ENCODE data around the gene LMTK2. TPM values are rescaled to one million over a fixed set of nuclear protein-coding genes. Genes with fewer than 3 reads are reported as not detected.

The LMTK2 gene
- total RNA-seq = 8.4 TPM

DNA sequence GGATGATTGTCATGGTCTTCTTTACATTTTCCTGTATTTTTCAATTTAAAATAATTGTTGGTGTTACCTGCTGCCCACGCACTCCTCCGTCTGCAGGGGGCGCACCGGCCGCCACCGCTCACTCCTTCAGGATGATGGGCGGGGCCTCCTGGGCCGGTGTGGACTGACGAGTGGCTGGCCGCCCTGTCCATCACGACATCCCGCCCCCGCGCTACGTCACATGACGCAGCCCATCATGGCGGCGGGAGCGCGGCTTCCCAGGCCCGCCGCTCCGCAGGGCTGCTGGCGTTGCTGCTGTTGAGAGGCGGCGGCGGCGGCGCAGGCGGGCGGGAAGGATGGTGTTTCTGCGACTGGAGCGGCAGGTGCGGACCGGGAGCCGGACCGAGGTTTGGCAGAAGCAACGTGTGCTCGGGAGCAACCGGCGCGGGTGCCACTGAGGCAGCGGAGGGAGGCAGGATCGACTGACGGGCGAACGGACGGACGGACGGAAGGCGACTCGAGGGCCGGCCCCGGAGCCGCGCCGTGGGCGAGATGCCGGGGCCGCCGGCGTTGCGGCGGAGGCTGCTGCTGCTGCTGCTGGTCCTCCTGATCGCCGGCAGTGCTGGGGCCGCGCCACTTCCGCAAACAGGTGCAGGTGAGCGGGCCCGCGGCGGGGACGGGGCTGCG lies at the start of gene LMTK2:
TSS of gene LMTK2 (plus strand) at position 216 of the 666 bp plus-strand sequence. CDS start at position 532, 316 bp downstream.
- H3K4me1 ChIP-seq (ENCODE audit: control insufficient read depth in 3 of 3, insufficient read depth in 3 of 3, low read length in 3 of 3) = peaks cover 6 to 13% (median 11%) of the 10 kb centered on the region in 3 donors
- H3K4me3 ChIP-seq (ENCODE audit: low read length in 3 of 3) = peak within 1 kb of the TSS; percentile 86 to 95 (median 91)
- H3K9me3 ChIP-seq (ENCODE audit: control insufficient read depth in 3 of 3, low read length in 3 of 3) = no peaks in the 10 kb centered on the region
- peak within 1 kb of the TSS; percentile 75 to 91 (median 87) for H3K9ac ChIP-seq (ENCODE audit: low read depth in 1 of 3, low read length in 3 of 3)
- no peaks in the 10 kb centered on the region for H3K36me3 ChIP-seq (ENCODE audit: control insufficient read depth in 3 of 3, insufficient read depth in 3 of 3, low read length in 3 of 3)
- peak within 1 kb of the TSS; percentile 89 for H3K27ac ChIP-seq (ENCODE audit: low read depth, low read length)
- no peaks in the 10 kb centered on the region for H3K27me3 ChIP-seq (ENCODE audit: control insufficient read depth in 3 of 3, insufficient read depth in 3 of 3, low read length in 3 of 3)

DNA sequence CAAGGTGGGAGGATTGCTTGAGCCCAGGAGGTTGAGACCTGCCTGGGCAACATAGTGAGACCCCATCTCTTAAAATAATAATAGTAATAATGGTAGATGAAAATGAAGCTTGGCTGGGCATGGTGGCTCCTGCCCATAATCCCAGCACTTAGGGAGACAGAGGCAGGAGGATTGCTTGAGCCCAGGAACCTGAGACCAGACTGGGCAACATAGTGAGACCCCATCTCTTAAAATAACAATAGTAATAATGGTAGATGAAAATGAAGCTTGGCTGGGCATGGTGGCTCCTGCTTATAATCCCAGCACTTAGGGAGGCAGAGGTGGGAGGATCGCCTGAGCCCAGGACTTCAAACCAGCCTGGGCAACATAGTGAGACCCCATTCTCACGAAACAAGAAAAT lies 49.5 kb upstream of the LMTK2 start:
- Histone ChIP-seq H3K9me3 (ENCODE audit: control insufficient read depth in 3 of 3, low read length in 3 of 3) (no peaks in the 10 kb centered on the region), H3K27me3 (ENCODE audit: control insufficient read depth in 3 of 3, insufficient read depth in 3 of 3, low read length in 3 of 3) (peaks cover 0 to 11% (median 3%) of the 10 kb centered on the region in 3 donors), H3K9ac (ENCODE audit: low read depth in 1 of 3, low read length in 3 of 3) (no peak overlapping the region), H3K4me3 (ENCODE audit: low read length in 3 of 3) (no peak overlapping the region), H3K4me1 (ENCODE audit: control insufficient read depth in 3 of 3, insufficient read depth in 3 of 3, low read length in 3 of 3) (no peaks in the 10 kb centered on the region), H3K27ac (ENCODE audit: low read depth, low read length) (no peak overlapping the region), H3K36me3 (ENCODE audit: control insufficient read depth in 3 of 3, insufficient read depth in 3 of 3, low read length in 3 of 3) (no peaks in the 10 kb centered on the region)

DNA sequence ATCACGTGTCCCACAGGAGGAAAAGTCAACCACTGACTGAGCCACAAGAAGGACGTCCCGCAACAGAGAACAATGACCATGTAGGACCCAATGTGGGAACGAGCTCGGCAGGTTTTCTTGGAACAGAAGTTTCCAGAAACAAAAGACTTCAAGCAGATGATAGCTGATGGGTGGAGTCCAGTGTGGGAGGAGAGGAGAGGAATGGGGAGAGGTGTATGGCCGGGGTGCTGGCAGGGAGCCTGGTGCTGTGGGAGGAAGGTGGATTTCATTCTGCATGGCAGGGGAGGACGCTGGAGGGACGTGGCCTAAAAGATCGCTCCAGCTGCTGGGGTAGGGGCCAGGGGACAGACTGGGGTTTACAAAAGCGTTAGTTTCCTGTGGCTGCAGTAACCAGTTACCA lies 48.5 kb upstream of the LMTK2 start:
- no peak overlapping the region for H3K9ac ChIP-seq (ENCODE audit: low read depth in 1 of 3, low read length in 3 of 3)
- H3K27ac ChIP-seq (ENCODE audit: low read depth, low read length) = no peak overlapping the region
- no peak overlapping the region for H3K4me3 ChIP-seq (ENCODE audit: low read length in 3 of 3)
- no peaks in the 10 kb centered on the region for H3K4me1 ChIP-seq (ENCODE audit: control insufficient read depth in 3 of 3, insufficient read depth in 3 of 3, low read length in 3 of 3)
- H3K27me3 ChIP-seq (ENCODE audit: control insufficient read depth in 3 of 3, insufficient read depth in 3 of 3, low read length in 3 of 3) = peaks cover 0 to 9% (median 3%) of the 10 kb centered on the region in 3 donors
- peaks cover 0 to 4% (median 0%) of the 10 kb centered on the region in 3 donors for H3K9me3 ChIP-seq (ENCODE audit: control insufficient read depth in 3 of 3, low read length in 3 of 3)
- no peaks in the 10 kb centered on the region for H3K36me3 ChIP-seq (ENCODE audit: control insufficient read depth in 3 of 3, insufficient read depth in 3 of 3, low read length in 3 of 3)

DNA sequence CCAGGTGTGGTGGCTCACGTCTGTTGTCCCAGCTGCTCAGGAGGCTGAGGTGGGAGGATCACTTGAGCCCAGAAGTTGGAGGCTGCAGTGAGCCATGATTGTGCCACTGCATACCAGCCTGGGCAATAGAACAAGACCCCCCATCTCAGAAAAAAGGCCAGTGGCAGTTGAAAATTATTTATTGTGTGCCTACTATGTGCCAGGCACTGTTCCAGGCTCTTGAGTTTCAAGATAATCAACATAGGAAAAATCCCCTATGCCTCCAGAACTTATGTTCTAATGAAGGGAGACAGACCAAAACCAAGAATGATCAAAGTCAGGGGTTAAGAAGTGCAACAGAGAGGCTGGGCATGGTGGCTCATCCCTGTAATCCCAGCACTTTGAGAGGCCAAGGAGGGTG lies 42.4 kb upstream of the LMTK2 start:
- no peaks in the 10 kb centered on the region for H3K4me1 ChIP-seq (ENCODE audit: control insufficient read depth in 3 of 3, insufficient read depth in 3 of 3, low read length in 3 of 3)
- peaks cover 0 to 2% (median 0%) of the 10 kb centered on the region in 3 donors for H3K27me3 ChIP-seq (ENCODE audit: control insufficient read depth in 3 of 3, insufficient read depth in 3 of 3, low read length in 3 of 3)
- peaks cover 0 to 5% (median 2%) of the 10 kb centered on the region in 3 donors for H3K9me3 ChIP-seq (ENCODE audit: control insufficient read depth in 3 of 3, low read length in 3 of 3)
- H3K4me3 ChIP-seq (ENCODE audit: low read length in 3 of 3) = no peak overlapping the region
- H3K36me3 ChIP-seq (ENCODE audit: control insufficient read depth in 3 of 3, insufficient read depth in 3 of 3, low read length in 3 of 3) = no peaks in the 10 kb centered on the region
- no peak overlapping the region for H3K9ac ChIP-seq (ENCODE audit: low read depth in 1 of 3, low read length in 3 of 3)
- H3K27ac ChIP-seq (ENCODE audit: low read depth, low read length) = no peak overlapping the region

GRCh38 chr7:98066208-98066607 lies 40.5 kb upstream of the LMTK2 start:
- Histone ChIP-seq H3K9ac (ENCODE audit: low read depth in 1 of 3, low read length in 3 of 3) (no peak overlapping the region), H3K27me3 (ENCODE audit: control insufficient read depth in 3 of 3, insufficient read depth in 3 of 3, low read length in 3 of 3) (peaks cover 0 to 2% (median 0%) of the 10 kb centered on the region in 3 donors), H3K27ac (ENCODE audit: low read depth, low read length) (no peak overlapping the region), H3K36me3 (ENCODE audit: control insufficient read depth in 3 of 3, insufficient read depth in 3 of 3, low read length in 3 of 3) (no peaks in the 10 kb centered on the region), H3K4me3 (ENCODE audit: low read length in 3 of 3) (no peak overlapping the region), H3K4me1 (ENCODE audit: control insufficient read depth in 3 of 3, insufficient read depth in 3 of 3, low read length in 3 of 3) (no peaks in the 10 kb centered on the region), H3K9me3 (ENCODE audit: control insufficient read depth in 3 of 3, low read length in 3 of 3) (peaks cover 2 to 5% (median 2%) of the 10 kb centered on the region in 3 donors)

GRCh38 chr7:98066934-98067507 lies 39.6 kb upstream of the LMTK2 start:
- no peak overlapping the region for H3K4me3 ChIP-seq (ENCODE audit: low read length in 3 of 3)
- no peak overlapping the region for H3K9ac ChIP-seq (ENCODE audit: low read depth in 1 of 3, low read length in 3 of 3)
- no peaks in the 10 kb centered on the region for H3K4me1 ChIP-seq (ENCODE audit: control insufficient read depth in 3 of 3, insufficient read depth in 3 of 3, low read length in 3 of 3)
- H3K27ac ChIP-seq (ENCODE audit: low read depth, low read length) = no peak overlapping the region
- peaks cover 0 to 2% (median 0%) of the 10 kb centered on the region in 3 donors for H3K27me3 ChIP-seq (ENCODE audit: control insufficient read depth in 3 of 3, insufficient read depth in 3 of 3, low read length in 3 of 3)
- no peaks in the 10 kb centered on the region for H3K36me3 ChIP-seq (ENCODE audit: control insufficient read depth in 3 of 3, insufficient read depth in 3 of 3, low read length in 3 of 3)
- peaks cover 2 to 5% (median 2%) of the 10 kb centered on the region in 3 donors for H3K9me3 ChIP-seq (ENCODE audit: control insufficient read depth in 3 of 3, low read length in 3 of 3)

- Histone ChIP-seq H3K4me1 (ENCODE audit: control insufficient read depth in 3 of 3, insufficient read depth in 3 of 3, low read length in 3 of 3) (no peaks in the 10 kb centered on the region), H3K9me3 (ENCODE audit: control insufficient read depth in 3 of 3, low read length in 3 of 3) (peaks cover 0 to 5% (median 2%) of the 10 kb centered on the region in 3 donors), H3K36me3 (ENCODE audit: control insufficient read depth in 3 of 3, insufficient read depth in 3 of 3, low read length in 3 of 3) (no peaks in the 10 kb centered on the region), H3K27me3 (ENCODE audit: control insufficient read depth in 3 of 3, insufficient read depth in 3 of 3, low read length in 3 of 3) (peaks cover 0 to 2% (median 0%) of the 10 kb centered on the region in 3 donors), H3K4me3 (ENCODE audit: low read length in 3 of 3) (no peak overlapping the region), H3K27ac (ENCODE audit: low read depth, low read length) (no peak overlapping the region), H3K9ac (ENCODE audit: low read depth in 1 of 3, low read length in 3 of 3) (no peak overlapping the region)
Measured at GRCh38 chr7:98073047-98073446, 33.6 kb upstream of the LMTK2 start.

DNA sequence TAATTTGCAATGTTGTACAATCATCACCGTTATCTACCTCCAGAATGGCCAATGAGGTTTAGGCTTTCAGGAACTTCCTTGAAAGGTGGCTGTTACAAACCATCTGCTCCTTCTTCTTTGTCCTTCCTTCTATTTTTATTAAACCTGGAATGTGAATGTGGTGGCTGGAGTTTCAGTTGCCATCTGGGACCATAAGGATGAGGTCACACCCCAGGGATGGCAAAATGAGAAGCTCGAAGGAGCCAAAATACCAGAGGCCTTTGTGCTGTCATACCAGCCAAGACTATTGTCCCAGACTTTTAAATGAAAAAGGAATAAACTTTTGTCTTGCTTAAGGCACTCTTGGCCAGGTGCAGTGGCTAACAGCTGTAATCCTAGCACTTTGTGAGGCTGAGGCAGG lies 30.9 kb upstream of the LMTK2 start:
- Histone ChIP-seq H3K4me3 (ENCODE audit: low read length in 3 of 3) (no peak overlapping the region), H3K36me3 (ENCODE audit: control insufficient read depth in 3 of 3, insufficient read depth in 3 of 3, low read length in 3 of 3) (no peaks in the 10 kb centered on the region), H3K27me3 (ENCODE audit: control insufficient read depth in 3 of 3, insufficient read depth in 3 of 3, low read length in 3 of 3) (peaks cover 0 to 2% (median 0%) of the 10 kb centered on the region in 3 donors), H3K4me1 (ENCODE audit: control insufficient read depth in 3 of 3, insufficient read depth in 3 of 3, low read length in 3 of 3) (no peaks in the 10 kb centered on the region), H3K9ac (ENCODE audit: low read depth in 1 of 3, low read length in 3 of 3) (no peak overlapping the region), H3K9me3 (ENCODE audit: control insufficient read depth in 3 of 3, low read length in 3 of 3) (peaks cover 0 to 3% (median 0%) of the 10 kb centered on the region in 3 donors), H3K27ac (ENCODE audit: low read depth, low read length) (no peak overlapping the region)

DNA sequence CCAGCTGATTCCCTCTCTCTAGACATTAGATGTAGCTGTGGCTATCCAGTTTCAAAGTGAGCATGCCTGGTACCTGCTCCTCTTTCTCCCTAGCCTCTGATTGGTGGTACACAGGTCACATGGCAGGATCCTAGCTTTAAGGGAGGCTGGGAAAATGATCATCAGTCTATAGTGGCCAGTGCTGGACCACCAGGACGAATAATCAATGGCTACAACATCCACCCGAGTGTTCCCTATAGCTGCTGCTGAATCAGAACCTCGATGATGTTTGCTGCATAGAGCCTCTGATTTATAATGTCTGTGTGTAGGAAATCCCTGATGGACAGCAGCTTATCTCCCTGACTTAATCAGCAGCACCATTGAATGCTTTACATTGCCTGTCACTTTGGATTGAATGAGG lies 28.9 kb upstream of the LMTK2 start:
- no peak overlapping the region for H3K9ac ChIP-seq (ENCODE audit: low read depth in 1 of 3, low read length in 3 of 3)
- H3K36me3 ChIP-seq (ENCODE audit: control insufficient read depth in 3 of 3, insufficient read depth in 3 of 3, low read length in 3 of 3) = no peaks in the 10 kb centered on the region
- H3K4me1 ChIP-seq (ENCODE audit: control insufficient read depth in 3 of 3, insufficient read depth in 3 of 3, low read length in 3 of 3) = no peaks in the 10 kb centered on the region
- H3K9me3 ChIP-seq (ENCODE audit: control insufficient read depth in 3 of 3, low read length in 3 of 3) = peaks cover 0 to 3% (median 0%) of the 10 kb centered on the region in 3 donors
- peaks cover 0 to 2% (median 0%) of the 10 kb centered on the region in 3 donors for H3K27me3 ChIP-seq (ENCODE audit: control insufficient read depth in 3 of 3, insufficient read depth in 3 of 3, low read length in 3 of 3)
- H3K4me3 ChIP-seq (ENCODE audit: low read length in 3 of 3) = no peak overlapping the region
- no peak overlapping the region for H3K27ac ChIP-seq (ENCODE audit: low read depth, low read length)

DNA sequence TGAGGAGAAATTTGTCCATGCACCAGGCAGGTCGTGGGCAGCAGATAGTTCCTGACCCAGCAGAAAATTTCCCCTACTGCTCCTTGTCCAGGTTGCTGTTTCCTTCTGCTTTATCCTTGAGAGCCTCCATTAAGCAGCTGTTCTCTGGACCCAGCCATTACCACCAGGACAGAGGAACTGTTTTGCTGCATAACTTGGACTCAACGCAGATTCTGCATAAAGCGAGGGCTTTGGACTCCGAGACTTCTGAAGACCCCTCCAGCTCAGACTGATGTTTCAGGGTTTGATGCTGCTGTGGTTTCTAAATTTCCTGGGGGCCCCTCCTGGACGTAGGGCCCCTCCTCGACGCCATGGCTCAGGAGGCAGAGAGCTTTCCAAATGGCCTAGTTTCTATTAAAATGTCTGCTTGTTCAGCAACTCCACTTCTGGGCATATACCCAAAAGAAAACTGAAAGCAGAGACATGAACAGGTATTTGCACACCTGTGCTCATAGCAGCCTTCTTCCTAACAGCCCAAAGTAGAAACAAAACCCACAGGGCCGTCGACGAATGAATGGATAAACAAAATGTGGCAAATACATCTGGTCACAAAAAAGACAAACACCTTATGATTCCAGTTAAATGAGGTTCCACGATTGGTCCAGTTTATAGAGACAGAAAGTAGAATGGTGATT lies 28.3 kb upstream of the LMTK2 start:
- peaks cover 0 to 2% (median 0%) of the 10 kb centered on the region in 3 donors for H3K27me3 ChIP-seq (ENCODE audit: control insufficient read depth in 3 of 3, insufficient read depth in 3 of 3, low read length in 3 of 3)
- no peak overlapping the region for H3K27ac ChIP-seq (ENCODE audit: low read depth, low read length)
- H3K4me1 ChIP-seq (ENCODE audit: control insufficient read depth in 3 of 3, insufficient read depth in 3 of 3, low read length in 3 of 3) = no peaks in the 10 kb centered on the region
- H3K4me3 ChIP-seq (ENCODE audit: low read length in 3 of 3) = no peak overlapping the region
- H3K36me3 ChIP-seq (ENCODE audit: control insufficient read depth in 3 of 3, insufficient read depth in 3 of 3, low read length in 3 of 3) = no peaks in the 10 kb centered on the region
- peaks cover 0 to 3% (median 0%) of the 10 kb centered on the region in 3 donors for H3K9me3 ChIP-seq (ENCODE audit: control insufficient read depth in 3 of 3, low read length in 3 of 3)
- H3K9ac ChIP-seq (ENCODE audit: low read depth in 1 of 3, low read length in 3 of 3) = no peak overlapping the region
